HG03060 (cell line): ENCODE measurements around the gene ENG.

Source experiments
- ATAC-seq: cut with Tn5 transposase; IDR thresholded peaks from one replicate; pipeline ENCODE4 v1.9.1; 2021; ENCODE audit warnings: low read depth, moderate number of reproducible peaks; ENCODE audit not compliant: unreplicated experiment

ENG gene

GRCh38 chr9:127866535-127866934 is 12.1 kb upstream of the ENG start:
- no peak for ATAC-seq

GRCh38 chr9:127865645-127866464 is 11.4 kb upstream of the ENG start:
- ATAC-seq, result no peak

GRCh38 chr9:127863191-127863621 is 8.7 kb upstream of the ENG start:
- ATAC-seq, result no peak

- no peak for ATAC-seq
Measured at GRCh38 chr9:127862075-127863011, 7.9 kb upstream of the ENG start.

- no peak for ATAC-seq
Measured at GRCh38 chr9:127860779-127861178, 6.3 kb upstream of the ENG start.

GRCh38 chr9:127860260-127860659 is 5.8 kb upstream of the ENG start:
- ATAC-seq, result no peak

- no peak for ATAC-seq
Measured at GRCh38 chr9:127858041-127858512, 3.6 kb upstream of the ENG start.

- no peak for ATAC-seq
Measured at GRCh38 chr9:127857278-127857677, 2.8 kb upstream of the ENG start.

- ATAC-seq, result no peak
Measured at GRCh38 chr9:127856729-127857116, 2.3 kb upstream of the ENG start.

- no peak for ATAC-seq
Measured at GRCh38 chr9:127856094-127856728, 1.8 kb upstream of the ENG start.

- no peak for ATAC-seq
Measured at GRCh38 chr9:127855522-127855921, 1.1 kb upstream of the ENG start.

GRCh38 chr9:127854960-127855359 is 502 bp upstream of the ENG start:
- ATAC-seq, result no peak

GRCh38 chr9:127853312-127854183 is 910 bp downstream of the ENG start:
- ATAC-seq, result no peak

GRCh38 chr9:127852829-127853228 is 1.6 kb downstream of the ENG start:
- no peak for ATAC-seq

- ATAC-seq, result no peak
Measured at GRCh38 chr9:127850286-127850830, 4.1 kb downstream of the ENG start.

GRCh38 chr9:127848756-127849504 is 5.5 kb downstream of the ENG start:
- ATAC-seq, result no peak

- no peak for ATAC-seq
Measured at GRCh38 chr9:127847833-127848755, 6.4 kb downstream of the ENG start.

GRCh38 chr9:127847178-127847510 is 7.3 kb downstream of the ENG start:
- no peak for ATAC-seq
